Retina (tissue), 1 donor: ENCODE measurements around the gene ARHGAP42.

Experiments
- DNase-seq: peaks from one replicate; pipeline ENCODE4 v3.0.0-alpha.2; 2016

Gene ARHGAP42

GRCh38 chr11:100932474-100933100 is 245.5 kb downstream of the ARHGAP42 start:
- no peak for DNase-seq

GRCh38 chr11:100936781-100937180 is 249.7 kb downstream of the ARHGAP42 start:
- no peak for DNase-seq

GRCh38 chr11:100939571-100939970 is 252.5 kb downstream of the ARHGAP42 start:
- no peak for DNase-seq

- DNase-seq: no peak
Observed at GRCh38 chr11:100940111-100940510, 253.0 kb downstream of the ARHGAP42 start.

- DNase-seq: no peak
Observed at GRCh38 chr11:100941033-100941432, 253.9 kb downstream of the ARHGAP42 start.

GRCh38 chr11:100942016-100942415 is 254.9 kb downstream of the ARHGAP42 start:
- peak; percentile 37 for DNase-seq

- no peak for DNase-seq
Observed at GRCh38 chr11:100948936-100949335, 261.8 kb downstream of the ARHGAP42 start.

- DNase-seq: no peak
Observed at GRCh38 chr11:100949443-100949842, 262.4 kb downstream of the ARHGAP42 start.

GRCh38 chr11:100955318-100955717 is 268.2 kb downstream of the ARHGAP42 start:
- DNase-seq: no peak

GRCh38 chr11:100956351-100956750 is 269.3 kb downstream of the ARHGAP42 start:
- DNase-seq: no peak

GRCh38 chr11:100957499-100957898 is 270.4 kb downstream of the ARHGAP42 start:
- DNase-seq: no peak

- DNase-seq: no peak
Observed at GRCh38 chr11:100961633-100962032, 274.5 kb downstream of the ARHGAP42 start.

- DNase-seq: no peak
Observed at GRCh38 chr11:100963375-100963774, 276.3 kb downstream of the ARHGAP42 start.

GRCh38 chr11:100964435-100964834 is 277.3 kb downstream of the ARHGAP42 start:
- no peak for DNase-seq

- DNase-seq: no peak
Observed at GRCh38 chr11:100965346-100965745, 278.3 kb downstream of the ARHGAP42 start.

GRCh38 chr11:100966366-100966765 is 279.3 kb downstream of the ARHGAP42 start:
- DNase-seq: no peak

GRCh38 chr11:100969008-100969407 is 281.9 kb downstream of the ARHGAP42 start:
- DNase-seq: no peak

- DNase-seq: no peak
Observed at GRCh38 chr11:100970283-100971164, 283.4 kb downstream of the ARHGAP42 start.

GRCh38 chr11:100972046-100972445 is 285.0 kb downstream of the ARHGAP42 start:
- DNase-seq: no peak

- no peak for DNase-seq
Observed at GRCh38 chr11:100978442-100978841, 291.4 kb downstream of the ARHGAP42 start.

GRCh38 chr11:100978939-100979338 is 291.9 kb downstream of the ARHGAP42 start:
- DNase-seq: no peak

GRCh38 chr11:100980156-100980555 is 293.1 kb downstream of the ARHGAP42 start:
- DNase-seq: no peak

GRCh38 chr11:100981196-100981824 is 294.2 kb downstream of the ARHGAP42 start:
- no peak for DNase-seq

- DNase-seq: no peak
Observed at GRCh38 chr11:100984668-100985067, 297.6 kb downstream of the ARHGAP42 start.
